Upper lobe of right lung (tissue), 1 donor: ENCODE results near the gene TMEM235. TPM values are rescaled to one million over a fixed set of nuclear protein-coding genes. Genes with fewer than 3 reads are reported as not detected.

Source experiments
- ATAC-seq: fragments of 200-7000 bp; cut with Tn5 transposase; one replicate; pipeline ENCODE4 v1.9.1; 2020; ENCODE audit warnings: mild to moderate bottlenecking, moderate library complexity
- DNase-seq: peaks from one replicate; pipeline ENCODE4 v3.0.0-alpha.2; 2020
- H3K27ac ChIP-seq: fragments of 200-600 bp; one replicate; pipeline ENCODE4 v1.8.0; 2022
- H3K27me3 ChIP-seq: fragments of 200-600 bp; one replicate; pipeline ENCODE4 v1.8.0; 2022; ENCODE audit warnings: mild to moderate bottlenecking
- H3K36me3 ChIP-seq: fragments of 200-600 bp; one replicate; pipeline ENCODE4 v1.8.0; 2022
- H3K4me1 ChIP-seq: fragments of 200-600 bp; one replicate; pipeline ENCODE4 v1.8.0; 2022
- H3K4me3 ChIP-seq: fragments of 200-600 bp; one replicate; pipeline ENCODE4 v1.8.0; 2022; ENCODE audit warnings: mild to moderate bottlenecking
- H3K9me3 ChIP-seq: fragments of 200-600 bp; one replicate; pipeline ENCODE4 v1.8.0; 2022
- intact Hi-C: fragments of 100-400 bp; cut with DNase I; formaldehyde crosslinking; loops from one replicate; pipeline ENCODE4 v1.11.0; 2022
- long read RNA-seq: library from polyadenylated mRNA; unstranded; transcript quantifications from one replicate; pipeline ENCODE4 v2.0.0, GENCODE V29; 2021
- total RNA-seq: library from RNA; stranded (reverse); fragmentation: NEBNext Ultra II Directional; extraction: Animal tissue kit (Norgen Biotek cat#: 25700); gene quantifications from one replicate; pipeline ENCODE4 v1.2.1, GENCODE V29; 2021
- TF ChIP-seq, protein P1 (sequence below): fragments of 200-600 bp; IDR thresholded peaks from one replicate; pipeline ENCODE4 v1.8.0; 2022; ENCODE audit warnings: antibody characterized with exemption
- donor health status: DM: no; HTN: yes; CAD: no; lungs with severe emphysema.

The TMEM235 gene
- total RNA-seq, result not detected
- long read RNA-seq, result 0 reads

DNA sequence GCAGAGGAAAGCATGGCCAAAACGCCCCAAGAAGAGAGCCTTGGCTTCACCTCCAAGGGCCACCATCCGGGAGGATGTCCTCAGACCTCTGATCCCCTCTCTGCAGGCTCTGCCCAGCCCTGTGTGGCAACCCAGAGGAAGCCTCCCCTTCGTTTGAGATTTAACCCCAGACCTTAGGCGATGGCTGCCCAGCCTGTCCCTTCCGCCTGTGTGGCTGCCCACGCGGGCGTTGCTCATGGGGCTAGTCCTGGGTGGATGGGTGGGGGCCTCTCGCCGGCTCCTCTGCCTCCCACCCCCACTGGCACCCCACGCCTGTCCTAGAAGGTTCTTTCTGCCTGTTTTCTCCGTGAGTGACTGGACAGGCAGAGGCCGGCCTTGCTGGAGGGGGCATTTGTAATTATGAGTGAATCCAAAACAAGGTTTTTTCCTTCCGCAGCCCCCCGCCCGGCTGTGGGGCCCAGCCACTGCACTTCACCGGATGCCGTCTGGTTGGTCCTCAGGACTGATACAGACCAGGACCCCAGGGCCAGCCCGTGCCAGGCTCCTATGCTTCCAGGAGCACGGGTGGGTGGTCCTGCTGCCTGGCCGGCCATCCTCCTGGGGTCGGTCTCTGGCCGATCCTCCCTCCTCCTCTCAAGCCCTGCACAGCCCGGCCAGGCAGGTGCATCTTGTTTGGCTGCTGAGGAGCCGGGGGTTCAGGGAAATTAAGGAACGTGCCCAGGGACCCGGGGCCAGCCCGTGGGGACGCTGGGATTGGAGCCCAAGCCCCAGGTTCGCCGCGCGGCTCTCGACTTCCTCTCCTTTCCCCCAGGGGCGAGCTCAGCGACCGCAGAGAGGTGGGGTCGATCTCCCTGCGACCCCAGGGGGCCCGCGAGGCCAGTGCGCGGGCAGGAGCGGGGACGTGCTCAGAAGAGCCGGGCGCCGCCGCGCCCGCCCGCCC, at the start of gene TMEM235:
Gene TMEM235 (plus strand): TSS at position 636 of the 940 bp plus-strand sequence. CDS start 393 bp downstream, outside the sequence.
- Histone ChIP-seq H3K9me3 (no peaks in the 10 kb centered on the region), H3K36me3 (no peaks in the 10 kb centered on the region), H3K27ac (no peak within 1 kb of the TSS), H3K4me3 (no peak within 1 kb of the TSS), H3K4me1 (peaks cover 5% of the 10 kb centered on the region), H3K27me3 (peaks cover 34% of the 10 kb centered on the region)
- intact Hi-C loops, result no loop called here
- no peak for DNase-seq
- no peak for ATAC-seq
- TF ChIP-seq, protein P1, sequence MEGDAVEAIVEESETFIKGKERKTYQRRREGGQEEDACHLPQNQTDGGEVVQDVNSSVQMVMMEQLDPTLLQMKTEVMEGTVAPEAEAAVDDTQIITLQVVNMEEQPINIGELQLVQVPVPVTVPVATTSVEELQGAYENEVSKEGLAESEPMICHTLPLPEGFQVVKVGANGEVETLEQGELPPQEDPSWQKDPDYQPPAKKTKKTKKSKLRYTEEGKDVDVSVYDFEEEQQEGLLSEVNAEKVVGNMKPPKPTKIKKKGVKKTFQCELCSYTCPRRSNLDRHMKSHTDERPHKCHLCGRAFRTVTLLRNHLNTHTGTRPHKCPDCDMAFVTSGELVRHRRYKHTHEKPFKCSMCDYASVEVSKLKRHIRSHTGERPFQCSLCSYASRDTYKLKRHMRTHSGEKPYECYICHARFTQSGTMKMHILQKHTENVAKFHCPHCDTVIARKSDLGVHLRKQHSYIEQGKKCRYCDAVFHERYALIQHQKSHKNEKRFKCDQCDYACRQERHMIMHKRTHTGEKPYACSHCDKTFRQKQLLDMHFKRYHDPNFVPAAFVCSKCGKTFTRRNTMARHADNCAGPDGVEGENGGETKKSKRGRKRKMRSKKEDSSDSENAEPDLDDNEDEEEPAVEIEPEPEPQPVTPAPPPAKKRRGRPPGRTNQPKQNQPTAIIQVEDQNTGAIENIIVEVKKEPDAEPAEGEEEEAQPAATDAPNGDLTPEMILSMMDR, result no peak

DNA sequence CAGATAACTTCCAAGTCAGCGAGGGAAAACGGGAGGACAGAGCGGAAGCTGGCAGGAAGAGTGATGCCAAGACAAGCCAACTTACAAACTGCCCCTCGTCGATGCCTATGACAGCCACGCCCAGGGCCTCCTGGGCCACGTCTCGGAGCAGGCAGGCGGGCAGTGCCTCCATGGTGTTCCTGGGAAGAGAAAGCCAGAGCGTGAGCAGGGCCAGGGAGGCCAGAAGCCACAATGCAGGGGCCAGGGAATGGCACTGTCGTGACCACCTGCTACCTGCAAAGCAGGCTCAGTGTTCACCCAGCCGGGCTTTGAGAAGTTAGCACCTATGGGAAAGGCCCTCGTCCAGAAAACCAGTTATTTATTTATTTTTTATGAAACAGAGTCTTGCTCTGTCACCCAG, 48.9 kb upstream of the TMEM235 start:
- intact Hi-C loops, result no loop called here
- Histone ChIP-seq H3K4me3 (no peak overlapping the region), H3K27me3 (no peaks in the 10 kb centered on the region)

DNA sequence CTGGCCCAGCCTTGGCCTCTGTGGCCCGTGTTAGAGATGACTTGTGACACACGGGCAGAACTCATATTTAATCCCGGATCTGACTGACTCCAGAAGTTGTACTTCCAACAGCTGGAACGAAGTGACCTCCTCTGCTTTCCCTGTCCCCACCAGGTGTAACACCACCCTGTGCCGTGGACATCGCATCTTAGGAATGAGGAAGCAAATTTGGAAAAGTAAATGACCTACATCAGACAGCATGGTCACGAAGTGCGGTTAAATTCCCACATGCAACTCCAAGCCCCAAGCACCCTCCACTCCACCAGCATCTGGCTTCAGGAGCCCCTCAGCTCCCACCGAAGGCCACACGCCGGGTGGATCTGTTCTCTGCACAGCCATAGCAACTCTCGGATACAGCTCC, 47.5 kb upstream of the TMEM235 start:
- intact Hi-C loops, result no loop called here
- TF ChIP-seq, protein P1, result no peak
- no peaks in the 10 kb centered on the region for H3K9me3 ChIP-seq
- ATAC-seq (no peak), DNase-seq (no peak)
- no peak overlapping the region for H3K27ac ChIP-seq
- no peaks in the 10 kb centered on the region for H3K27me3 ChIP-seq
- peaks cover 28% of the 10 kb centered on the region for H3K4me1 ChIP-seq
- H3K4me3 ChIP-seq, result no peak overlapping the region
- H3K36me3 ChIP-seq, result no peaks in the 10 kb centered on the region

More for the DNA sequence above, 48.9 kb upstream of the TMEM235 start:
- TF ChIP-seq, protein P1, result no peak
- Histone ChIP-seq H3K36me3 (no peaks in the 10 kb centered on the region), H3K9me3 (no peaks in the 10 kb centered on the region), H3K27ac (no peak overlapping the region), H3K4me1 (peaks cover 25% of the 10 kb centered on the region)
- ATAC-seq, result no peak
- DNase-seq, result no peak

DNA sequence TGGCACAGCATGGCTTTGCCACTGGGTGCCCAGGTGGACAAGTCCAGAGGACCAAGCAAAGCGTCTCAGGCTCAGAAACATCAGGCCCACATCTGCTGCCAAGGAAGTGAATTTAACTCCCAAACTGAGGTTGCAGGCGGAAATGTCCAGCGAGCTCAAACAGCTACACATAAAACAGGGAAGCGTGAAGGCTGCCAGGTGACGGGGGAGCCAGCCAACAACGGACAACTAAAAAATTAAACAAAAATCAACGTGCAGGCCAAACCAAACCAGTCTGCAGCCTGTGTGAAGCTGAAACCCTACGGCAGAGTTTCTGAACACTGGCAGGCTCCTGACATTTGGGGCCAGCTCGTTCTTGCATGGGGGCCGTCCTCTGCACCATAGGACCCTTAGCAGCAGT, 47.1 kb upstream of the TMEM235 start:
- TF ChIP-seq, protein P1, result no peak
- Histone ChIP-seq H3K4me3 (no peak overlapping the region), H3K27me3 (no peaks in the 10 kb centered on the region), H3K4me1 (peaks cover 24% of the 10 kb centered on the region), H3K9me3 (no peaks in the 10 kb centered on the region), H3K36me3 (no peaks in the 10 kb centered on the region), H3K27ac (no peak overlapping the region)
- ATAC-seq (no peak), DNase-seq (no peak)
- intact Hi-C loops, result no loop called here

DNA sequence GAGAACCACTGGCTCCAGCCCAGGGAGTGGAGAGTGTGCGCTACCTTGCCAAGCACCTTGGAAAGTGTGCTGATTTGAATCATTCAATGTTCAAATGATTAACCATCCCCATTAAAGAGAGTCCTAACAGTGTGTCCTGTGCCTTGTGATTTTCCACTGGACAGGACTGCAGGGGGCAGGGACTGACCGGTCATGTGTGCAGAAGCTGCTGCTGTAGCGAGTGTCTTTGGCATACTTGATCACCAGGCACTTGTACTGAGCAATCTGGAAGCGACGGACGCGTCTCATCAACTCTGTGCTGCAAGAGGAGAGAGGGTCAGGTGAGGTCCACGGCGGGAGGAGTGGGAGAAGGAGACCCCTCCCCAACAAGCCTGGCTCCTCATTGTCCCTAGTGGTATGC, 46.6 kb upstream of the TMEM235 start:
- no peak for ATAC-seq
- Histone ChIP-seq H3K27ac (no peak overlapping the region), H3K9me3 (no peaks in the 10 kb centered on the region), H3K4me3 (no peak overlapping the region), H3K36me3 (no peaks in the 10 kb centered on the region), H3K4me1 (peaks cover 19% of the 10 kb centered on the region), H3K27me3 (no peaks in the 10 kb centered on the region)
- DNase-seq, result no peak
- intact Hi-C loops, result no loop called here
- TF ChIP-seq, protein P1, result no peak
